Fibroblast of lung (primary cell): ENCODE data around the gene NIPAL1.

ENCODE experiments used
- CTCF ChIP-seq, 2 donors: IDR thresholded peaks in 1 of 2; conservative IDR thresholded peaks in 1 of 2; 1 replicate in 1 of 2; 2 replicates in 1 of 2; pipeline ENCODE4 v1.5.1; 2011 to 2012; ENCODE audit warnings: low read length in 2 of 2, control low read depth in 1 of 2, inconsistent platforms in 1 of 2, low read depth in 1 of 2, mild to moderate bottlenecking in 1 of 2
- EZH2 ChIP-seq: IDR thresholded peaks from 2 replicates; pipeline ENCODE4 v1.5.1; 2012; ENCODE audit warnings: low read length, control low read depth, mild to moderate bottlenecking; ENCODE audit errors: missing control alignments

DNA sequence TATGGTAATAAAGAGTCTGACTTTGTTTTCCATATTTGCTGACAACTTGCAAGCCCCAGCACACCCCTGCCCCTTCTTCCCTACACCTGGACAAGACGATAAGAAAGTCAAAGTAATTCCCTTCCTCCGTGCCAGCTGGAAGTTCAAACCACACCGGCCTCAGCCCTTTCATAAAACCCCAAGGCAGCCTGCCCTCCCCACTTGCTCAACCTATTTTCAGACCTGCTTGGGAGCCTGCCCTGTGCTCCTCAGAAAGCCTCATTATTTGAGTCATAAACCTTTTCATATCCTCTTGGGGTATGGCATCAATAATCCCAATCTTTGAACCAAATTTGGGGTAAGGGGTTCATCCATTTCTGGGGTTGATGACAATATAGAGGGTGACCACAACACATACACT is 29.5 kb downstream of the NIPAL1 start:
- TF ChIP-seq EZH2: no peak
- TF ChIP-seq CTCF (conservative IDR thresholded peaks at IDR 0.05 in 1 of 2, IDR thresholded peaks at IDR 0.05 in 1 of 2; ENCODE audit: low read depth in 1 of 2, low read length in 2 of 2): no peak
